Chondrocyte (in vitro differentiated cells): ENCODE data around the gene RAB3IL1. TPM values are rescaled to one million over a fixed set of nuclear protein-coding genes. Genes with fewer than 3 reads are reported as not detected.
A peak's percentile ranks its signal among the peaks of the same experiment; 100 is the strongest.

Source experiments
- DNase-seq: peaks from one replicate; pipeline ENCODE4 v3.0.0; 2021; ENCODE audit warnings: mixed read lengths, low spot score
- H3K27ac Mint-ChIP-seq: one replicate; pipeline ENCODE4 v1.8.0; 2021; ENCODE audit warnings: mild to moderate bottlenecking, moderate library complexity, mixed read lengths; ENCODE audit not compliant: unreplicated experiment
- H3K27me3 Mint-ChIP-seq: 2 replicates; pipeline ENCODE4 v1.8.0; 2021; ENCODE audit warnings: low read depth, mixed read lengths
- H3K36me3 Mint-ChIP-seq: 2 replicates; pipeline ENCODE4 v1.8.0; 2021; ENCODE audit warnings: low read depth, mixed read lengths
- H3K4me1 Mint-ChIP-seq: 2 replicates; pipeline ENCODE4 v1.8.0; 2021; ENCODE audit warnings: low read depth, mild to moderate bottlenecking, mixed read lengths
- H3K4me3 Mint-ChIP-seq: one replicate; pipeline ENCODE4 v1.8.0; 2021; ENCODE audit warnings: mild to moderate bottlenecking, moderate library complexity, mixed read lengths; ENCODE audit not compliant: unreplicated experiment
- H3K9me3 Mint-ChIP-seq: 2 replicates; pipeline ENCODE4 v1.8.0; 2021; ENCODE audit warnings: low read depth, mixed read lengths
- total RNA-seq: library from RNA; stranded (reverse); gene quantifications from 3 replicates; pipeline ENCODE4 v1.2.1, GENCODE V29; 2021
- TF ChIP-seq, protein P1 (sequence below): fragments of 200-600 bp; sonication (generic); IDR thresholded peaks from 2 replicates; pipeline ENCODE4 v1.5.0; 2021; ENCODE audit warnings: antibody characterized with exemption, mild to moderate bottlenecking, moderate library complexity

Gene RAB3IL1
- total RNA-seq, 1 donor from 2014 or later, result 24.7 TPM

DNA sequence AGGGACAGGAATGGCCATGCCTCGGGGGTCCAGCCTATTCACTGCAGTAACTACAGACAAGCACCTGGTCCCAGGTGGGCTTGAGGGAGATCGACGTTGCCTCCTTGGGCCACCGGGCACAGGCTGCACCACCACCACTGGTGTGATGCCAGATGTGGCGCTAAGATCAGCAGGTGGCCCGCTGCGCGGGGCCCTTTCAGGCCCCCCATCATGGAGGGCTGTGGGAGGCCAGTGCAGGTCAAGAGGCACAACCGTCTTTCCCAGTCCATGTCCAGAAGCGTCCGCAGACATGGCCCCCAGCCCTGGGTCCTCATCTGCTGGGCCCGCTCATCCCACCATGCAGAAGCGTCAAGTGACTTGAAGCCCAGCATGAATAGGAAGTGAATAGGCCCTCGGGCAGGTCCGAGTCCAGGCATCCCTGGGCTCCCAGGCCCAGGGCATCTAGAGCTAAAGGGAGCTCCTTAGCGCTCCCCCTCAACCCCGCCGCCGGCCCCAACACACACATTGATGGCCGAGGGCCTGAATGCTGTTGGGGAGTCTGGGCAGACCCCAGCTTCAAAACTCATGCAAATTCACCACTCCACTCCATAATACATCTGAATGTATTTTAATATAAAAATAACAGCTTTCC is 44.3 kb downstream of the RAB3IL1 start:
- no peaks in the 10 kb centered on the region for H3K27me3 Mint-ChIP-seq
- TF ChIP-seq, protein P1, sequence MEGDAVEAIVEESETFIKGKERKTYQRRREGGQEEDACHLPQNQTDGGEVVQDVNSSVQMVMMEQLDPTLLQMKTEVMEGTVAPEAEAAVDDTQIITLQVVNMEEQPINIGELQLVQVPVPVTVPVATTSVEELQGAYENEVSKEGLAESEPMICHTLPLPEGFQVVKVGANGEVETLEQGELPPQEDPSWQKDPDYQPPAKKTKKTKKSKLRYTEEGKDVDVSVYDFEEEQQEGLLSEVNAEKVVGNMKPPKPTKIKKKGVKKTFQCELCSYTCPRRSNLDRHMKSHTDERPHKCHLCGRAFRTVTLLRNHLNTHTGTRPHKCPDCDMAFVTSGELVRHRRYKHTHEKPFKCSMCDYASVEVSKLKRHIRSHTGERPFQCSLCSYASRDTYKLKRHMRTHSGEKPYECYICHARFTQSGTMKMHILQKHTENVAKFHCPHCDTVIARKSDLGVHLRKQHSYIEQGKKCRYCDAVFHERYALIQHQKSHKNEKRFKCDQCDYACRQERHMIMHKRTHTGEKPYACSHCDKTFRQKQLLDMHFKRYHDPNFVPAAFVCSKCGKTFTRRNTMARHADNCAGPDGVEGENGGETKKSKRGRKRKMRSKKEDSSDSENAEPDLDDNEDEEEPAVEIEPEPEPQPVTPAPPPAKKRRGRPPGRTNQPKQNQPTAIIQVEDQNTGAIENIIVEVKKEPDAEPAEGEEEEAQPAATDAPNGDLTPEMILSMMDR, result no peak
- no peak overlapping the region for H3K27ac Mint-ChIP-seq
- H3K4me1 Mint-ChIP-seq, result peaks cover 40% of the 10 kb centered on the region
- peaks cover 13% of the 10 kb centered on the region for H3K36me3 Mint-ChIP-seq
- no peak overlapping the region for H3K4me3 Mint-ChIP-seq
- peak; percentile 81 for DNase-seq
- no peaks in the 10 kb centered on the region for H3K9me3 Mint-ChIP-seq

DNA sequence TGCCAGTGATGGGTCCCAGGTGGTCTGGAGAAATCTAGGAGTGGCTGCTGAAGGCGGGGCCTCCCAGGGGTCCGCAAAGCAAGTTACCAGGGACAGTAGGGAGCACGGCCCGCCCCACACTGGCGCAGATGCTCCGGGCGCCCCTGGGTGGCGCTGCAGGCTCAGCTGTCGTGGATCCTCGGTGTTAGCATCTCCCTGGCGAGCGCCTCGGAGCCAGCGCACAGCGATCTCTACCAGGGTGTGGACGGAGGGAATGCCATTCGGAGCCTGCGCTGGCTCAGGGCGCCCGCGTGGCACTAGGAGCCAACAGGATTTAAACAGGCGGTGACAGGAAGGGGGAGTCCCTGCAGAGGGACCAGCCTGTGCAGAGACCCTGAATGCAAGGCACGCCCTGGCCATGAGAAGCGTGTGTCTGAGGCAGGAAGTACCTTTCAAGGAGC is 46.2 kb downstream of the RAB3IL1 start:
- peaks cover 37% of the 10 kb centered on the region for H3K4me1 Mint-ChIP-seq
- DNase-seq, result peak; percentile 94
- no peaks in the 10 kb centered on the region for H3K9me3 Mint-ChIP-seq
- peak overlapping the region; percentile 40 for H3K4me3 Mint-ChIP-seq
- peak overlapping the region; percentile 97 for H3K27ac Mint-ChIP-seq
- H3K36me3 Mint-ChIP-seq, result peaks cover 3% of the 10 kb centered on the region
- H3K27me3 Mint-ChIP-seq, result no peaks in the 10 kb centered on the region
- TF ChIP-seq, protein P1, result peak; percentile 99

DNA sequence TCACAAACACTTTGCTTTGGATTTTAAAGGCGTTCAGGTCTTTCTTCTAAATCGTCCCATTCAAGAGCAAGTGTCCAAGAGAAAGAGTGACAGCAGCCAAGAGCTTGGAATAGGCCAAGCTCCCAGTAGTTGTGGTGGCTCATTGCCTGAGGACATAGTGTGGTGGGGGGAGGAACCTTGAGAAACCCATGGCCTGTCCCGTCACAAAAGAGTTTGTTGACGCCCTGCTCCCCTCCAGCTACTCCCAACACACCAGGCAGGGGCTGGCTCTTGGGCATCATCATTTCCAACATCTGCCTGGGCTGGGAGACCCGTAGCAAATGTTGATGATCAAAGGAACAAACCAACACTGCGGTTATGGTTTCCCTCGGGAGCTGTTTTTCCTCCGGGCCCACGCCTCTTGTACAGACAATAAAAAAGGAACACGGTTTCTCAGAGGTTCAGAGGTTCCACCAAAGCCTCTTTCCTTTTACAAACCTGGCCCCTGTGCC is 46.8 kb downstream of the RAB3IL1 start:
- Mint-ChIP-seq H3K27ac (peak overlapping the region; percentile 97), H3K4me1 (peaks cover 37% of the 10 kb centered on the region), H3K27me3 (no peaks in the 10 kb centered on the region), H3K9me3 (no peaks in the 10 kb centered on the region), H3K4me3 (peak overlapping the region; percentile 40), H3K36me3 (peaks cover 4% of the 10 kb centered on the region)
- DNase-seq, result no peak
- TF ChIP-seq, protein P1, result no peak

DNA sequence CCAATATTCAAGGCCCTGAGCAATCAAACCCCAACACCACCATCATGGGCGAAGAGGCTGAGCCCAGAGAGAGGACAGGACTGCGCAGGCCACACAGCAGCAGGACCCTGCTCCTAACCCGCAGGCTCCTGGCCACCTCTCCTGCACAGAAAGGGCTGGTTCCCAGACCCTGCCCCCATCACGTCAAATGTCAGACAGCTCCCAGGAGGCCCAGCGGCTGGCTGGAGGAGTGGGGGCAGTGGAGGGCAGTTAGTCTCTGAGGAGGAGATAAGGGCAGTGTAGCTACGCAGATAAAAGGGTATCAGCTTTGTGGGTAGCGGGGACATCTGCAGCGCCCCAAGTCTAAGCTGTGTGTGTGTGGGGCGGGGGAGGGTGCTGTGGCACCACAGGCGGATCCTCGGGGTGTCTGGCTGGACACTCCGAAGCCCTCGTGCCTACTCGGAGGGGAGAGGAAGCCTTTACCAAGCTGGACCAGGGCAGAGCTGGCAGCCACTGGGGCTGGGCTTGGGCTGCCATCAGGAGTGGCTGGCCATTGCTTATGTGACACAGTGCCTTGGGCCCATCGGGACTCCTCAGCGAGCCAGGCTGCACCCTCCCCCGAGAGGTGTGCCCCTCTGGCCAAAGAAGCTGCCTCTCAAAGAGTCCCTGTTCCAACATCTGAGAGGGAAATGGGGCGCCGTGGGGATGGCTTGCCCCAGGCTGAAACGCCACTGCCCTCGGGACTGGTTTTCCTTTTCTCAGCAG is 47.5 kb downstream of the RAB3IL1 start:
- TF ChIP-seq, protein P1, result no peak
- no peaks in the 10 kb centered on the region for H3K27me3 Mint-ChIP-seq
- peak; percentile 77 for DNase-seq
- peaks cover 35% of the 10 kb centered on the region for H3K4me1 Mint-ChIP-seq
- peak overlapping the region; percentile 97 for H3K27ac Mint-ChIP-seq
- no peaks in the 10 kb centered on the region for H3K9me3 Mint-ChIP-seq
- peaks cover 4% of the 10 kb centered on the region for H3K36me3 Mint-ChIP-seq
- no peak overlapping the region for H3K4me3 Mint-ChIP-seq

DNA sequence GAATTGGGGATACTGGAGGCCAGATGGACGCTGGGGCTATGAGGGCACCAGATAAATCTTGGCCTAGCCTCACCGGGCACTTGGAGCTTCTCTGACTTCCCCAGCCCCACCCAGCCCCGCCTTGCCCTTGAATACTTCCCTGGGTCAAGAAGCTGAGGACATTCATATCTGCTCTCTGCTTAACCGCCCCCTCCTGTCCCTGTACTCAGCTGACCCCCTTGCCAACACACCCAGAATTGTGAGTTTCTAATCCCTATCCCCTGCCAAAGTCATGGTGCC is 48.0 kb downstream of the RAB3IL1 start:
- Mint-ChIP-seq H3K36me3 (peaks cover 7% of the 10 kb centered on the region), H3K27ac (peak overlapping the region; percentile 41), H3K4me3 (no peak overlapping the region), H3K27me3 (no peaks in the 10 kb centered on the region), H3K9me3 (no peaks in the 10 kb centered on the region), H3K4me1 (peaks cover 30% of the 10 kb centered on the region)
- TF ChIP-seq, protein P1, result no peak
- DNase-seq, result no peak
